HepG2 (cell line): ENCODE data around the gene POLRMT. TPM values are rescaled to one million over a fixed set of nuclear protein-coding genes. Genes with fewer than 3 reads are reported as not detected.

Source experiments
- ATAC-seq: fragments of 200-7000 bp; cut with Tn5 transposase; 3 replicates; pipeline ENCODE4 v1.9.1; 2020; ENCODE audit warnings: mild to moderate bottlenecking, moderate library complexity
- BruUV-seq: library from RNA; stranded (reverse); fragments of 400-500 nt; replicated peaks from 2 replicates; lab custom pipeline; 2021; lab: Mats Ljungman, UMichigan
- CTCF ChIA-PET: fragments of 300-600 bp; formaldehyde crosslinking; extraction: SDS; loops from one replicate; lab custom pipeline; 2021; ENCODE audit warnings: low total read pairs, inconsistent platforms, low intra/inter-chr PET ratio; lab: Yijun Ruan, JAX
- POLR2A ChIA-PET: fragments of 350-600 bp; sonication (Branson Sonifier 250); formaldehyde crosslinking; loops from one replicate; lab custom pipeline; 2020; ENCODE audit warnings: antibody characterized with exemption, inconsistent platforms; lab: Yijun Ruan, JAX
- DNase-seq: peaks from one replicate; pipeline ENCODE4 v3.0.0-alpha.2; 2015; ENCODE audit warnings: low spot score
- FAIRE-seq: peaks from 3 replicates; lab custom pipeline; 2011; peaks lifted over from hg19 to GRCh38; lab: Jason Lieb, UNC
- H2AFZ ChIP-seq: one replicate; pipeline ENCODE4 v1.6.1; 2011; ENCODE audit warnings: low read length, inconsistent platforms
- H3K27ac ChIP-seq: fragments of 300-600 bp; 3 replicates; pipeline ENCODE4 v1.8.0; 2011; ENCODE audit warnings: mixed run types, mild to moderate bottlenecking, mixed read lengths, low read length, inconsistent platforms; ENCODE audit not compliant: insufficient read depth; ENCODE audit errors: extremely low read length
- H3K27me3 ChIP-seq, 2 experiments: fragments of 200-600 bp in 1 of 2; 2 replicates in 1 of 2; 3 replicates in 1 of 2; pipeline versions ENCODE4 v1.6.0 to v1.8.0; 2011; ENCODE audit warnings: low read length in 2 of 2, mild to moderate bottlenecking in 2 of 2, moderate library complexity in 2 of 2, inconsistent platforms in 1 of 2; ENCODE audit not compliant: insufficient read depth in 2 of 2, control insufficient read depth in 1 of 2
- H3K36me3 ChIP-seq, 2 experiments: fragments of 200-600 bp in 1 of 2; replicated peaks in 1 of 2; 2 replicates in 1 of 2; 3 replicates in 1 of 2; pipeline versions ENCODE4 v1.5.1 to v1.8.0; 2011; ENCODE audit warnings: low read length in 2 of 2, inconsistent platforms in 1 of 2; ENCODE audit not compliant: insufficient read depth in 2 of 2, control insufficient read depth in 1 of 2
- H3K4me1 ChIP-seq: 2 replicates; pipeline ENCODE4 v1.5.1; 2012; ENCODE audit warnings: low read length, inconsistent platforms; ENCODE audit not compliant: insufficient read depth
- H3K4me2 ChIP-seq: 2 replicates; pipeline ENCODE4 v1.6.0; 2011; ENCODE audit warnings: low read depth, low read length, inconsistent platforms
- H3K4me3 ChIP-seq, 3 experiments: fragments of 200-600 bp in 1 of 3; sonication (generic), shearing (Covaris generic) in 1 of 3; replicated peaks in 1 of 3; 2 replicates each; pipeline ENCODE4 v1.5.1; 2011 to 2016; ENCODE audit warnings: low read length in 3 of 3, inconsistent platforms in 2 of 3, low read depth in 2 of 3, mild to moderate bottlenecking in 2 of 3, control low read depth in 1 of 3, mixed read lengths in 1 of 3; ENCODE audit not compliant: insufficient read depth in 1 of 3
- H3K79me2 ChIP-seq: one replicate; pipeline ENCODE4 v1.6.1; 2011; ENCODE audit warnings: low read length, inconsistent platforms; ENCODE audit not compliant: insufficient read depth
- H3K9ac ChIP-seq: 2 replicates; pipeline ENCODE4 v1.6.0; 2011; ENCODE audit warnings: mild to moderate bottlenecking, low read depth, low read length, inconsistent platforms; ENCODE audit not compliant: insufficient read depth
- H3K9me3 ChIP-seq: 2 replicates; pipeline ENCODE4 v1.5.1; 2012; ENCODE audit warnings: mild to moderate bottlenecking, low read length
- H4K20me1 ChIP-seq: 2 replicates; pipeline ENCODE4 v1.6.0; 2011; ENCODE audit warnings: inconsistent platforms, mild to moderate bottlenecking, low read length, moderate library complexity; ENCODE audit not compliant: insufficient read depth
- AHDC1 ChIP-seq: sonication (generic); formaldehyde crosslinking; IDR thresholded peaks from 2 replicates; pipeline ENCODE4 v1.5.1; 2020; ENCODE audit warnings: mild to moderate bottlenecking, missing genetic modification reagents, borderline replicate concordance
- POLR2A ChIP-seq, 2 experiments: IDR thresholded peaks; 2 replicates each; pipeline ENCODE4 v1.6.1; 2011; ENCODE audit warnings: low read depth in 2 of 2, low read length in 2 of 2, mild to moderate bottlenecking in 1 of 2, moderate library complexity in 1 of 2; ENCODE audit not compliant: insufficient read depth in 1 of 2
- WGBS: methylation state at CpG from one replicate; pipeline ENCODE4 v1.1.6; 2017; ENCODE audit warnings: low lambda C conversion rate; 5-methylcytosine and 5-hydroxymethylcytosine counted together
- in situ Hi-C: cut with HindIII; loops from 2 replicates; pipeline ENCODE4 v1.10.0; 2017; ENCODE audit warnings: low pct_unique_long_range_greater_than_20kb; ENCODE audit not compliant: extremely low pct_ligation_motif_present
- intact Hi-C: fragments of 100-400 bp; cut with micrococcal nuclease; formaldehyde crosslinking; loops from one replicate; pipeline ENCODE4 v1.10.0; 2022; ENCODE audit not compliant: unreplicated experiment
- polyA plus RNA-seq, 8 experiments: library from polyadenylated mRNA; depleted of rRNA in 3 of 8; stranded (reverse) in 7 of 8; unstranded in 1 of 8; fragments of >200 nt; fragmentation: Illumina TruSeq in 4 of 8; extraction: Trizol in 4 of 8; gene quantifications; 2 replicates each; pipeline versions ENCODE4 v1.2.1 to v1.2.3, GENCODE V29; 2011 to 2016; ENCODE audit warnings: low read depth in 4 of 8, missing spikeins in 1 of 8, mixed read lengths in 1 of 8; ENCODE audit not compliant: insufficient read depth in 1 of 8
- total RNA-seq, 5 experiments: library from RNA; depleted of rRNA; stranded (reverse); fragments of >200 nt; fragmentation: Illumina TruSeq; extraction: Trizol; gene quantifications; 2 replicates each; pipeline ENCODE4 v1.2.3, GENCODE V29; 2016; ENCODE audit warnings: low read depth in 1 of 5

POLRMT gene
- total and polyA plus RNA-seq, 2 of the 13 experiments (the other 11 are each of a cell fraction or from before 2014, with no cell fraction given): 78.0 to 101 TPM

GRCh38 chr19:616747-617526, 16.4 kb downstream of the POLRMT start:
- no TSS peak for BruUV-seq
- H3K4me1 ChIP-seq: no peaks in the 10 kb centered on the region
- H3K4me2 ChIP-seq: no peak overlapping the region
- no peak overlapping the region for H3K9ac ChIP-seq
- ChIA-PET CTCF (no interaction called here), POLR2A (interaction anchor here (0.6 kb wide), 1 partner anchor 102 kb away, joined by 3 read pairs; no protein-coding TSS in a partner anchor)
- H3K79me2 ChIP-seq: no peaks in the 10 kb centered on the region
- H2AFZ ChIP-seq: no peak overlapping the region
- WGBS: 98% methylated on average over 36 of the region's 58 CpGs
- in situ Hi-C loops (no loop called here), intact Hi-C loops (no loop called here)
- H3K27ac ChIP-seq: no peak overlapping the region
- H3K9me3 ChIP-seq: no peaks in the 10 kb centered on the region
- DNase-seq: no peak
- no peak for FAIRE-seq
- H3K36me3 ChIP-seq: peaks cover 9 to 25% of the 10 kb centered on the region in 2 experiments; a peak in 4 of 5 replicates
- H4K20me1 ChIP-seq: no peaks in the 10 kb centered on the region
- no peaks in the 10 kb centered on the region for H3K27me3 ChIP-seq
- ATAC-seq: no peak
- H3K4me3 ChIP-seq: no peak overlapping the region
- TF ChIP-seq POLR2A (IDR thresholded peaks at IDR 0.05; ENCODE audit: insufficient read depth in 1 of 2, low read depth in 2 of 2, low read length in 2 of 2) (0 out of 4 replicates have a peak, but pooled peaks of 1 of the 2 experiments have one; percentile 18), AHDC1 (CRISPR knock-in tag) (no peak)
- TF ChIP-seq, all 625 proteins: peak for 1
